ENCODE measurements around the gene GOSR2. TPM values are rescaled to one million over a fixed set of nuclear protein-coding genes. Genes with fewer than 3 reads are reported as not detected.

The GOSR2 gene
- total and polyA plus RNA-seq, 2 of the 13 experiments (the other 11 are each of a cell fraction or from before 2014, with no cell fraction given) = 61.5 to 63.9 TPM

DNA sequence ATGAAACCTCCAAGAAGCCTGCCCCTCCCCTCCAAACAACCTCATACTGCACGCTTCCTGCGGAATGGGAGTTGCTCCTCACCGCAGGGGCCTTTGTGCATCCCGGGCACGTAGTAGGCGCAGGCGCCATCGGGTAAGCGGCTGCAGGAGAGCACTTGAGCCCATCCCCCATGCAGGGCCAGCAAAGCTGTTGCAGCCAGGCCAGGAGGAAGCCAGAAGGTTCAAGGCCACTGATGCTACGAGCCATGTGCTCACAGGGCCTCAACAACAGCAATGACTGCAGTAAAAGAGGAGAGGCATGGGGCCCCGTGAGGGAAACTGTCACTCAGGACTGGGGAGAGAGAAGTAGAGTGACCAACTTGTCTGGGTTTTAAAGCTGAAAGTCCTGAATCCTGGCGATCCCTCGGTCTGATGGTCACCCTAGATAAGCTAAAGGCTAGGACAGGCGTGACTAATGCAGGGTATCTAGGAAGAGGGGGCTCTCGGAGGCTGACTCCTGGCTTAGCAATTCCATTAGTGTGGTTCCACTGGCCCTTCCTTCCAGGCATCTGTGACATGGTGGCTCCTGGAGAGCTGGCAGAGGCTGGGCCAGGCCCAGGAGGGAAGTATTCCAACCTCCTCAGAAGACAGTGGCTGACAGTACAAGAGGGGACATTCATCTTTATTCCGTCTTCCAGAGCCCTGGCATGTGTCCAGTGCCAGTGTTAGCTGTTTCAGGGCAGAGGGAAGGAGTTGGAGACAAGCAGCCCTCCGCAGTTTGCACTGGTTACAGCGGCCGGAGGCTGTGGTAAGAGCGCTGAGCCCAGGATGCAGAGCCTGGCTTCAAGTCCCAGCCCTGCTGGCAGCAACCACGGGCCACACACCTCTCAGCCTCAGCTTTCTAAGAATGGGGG lies 20.8 kb downstream of the GOSR2 start (continued):
- peak; percentile 97 for TF ChIP-seq RFXAP (CRISPR knock-in tag; IDR thresholded peaks at IDR 0.05; ENCODE audit: borderline replicate concordance)
- TF ChIP-seq, protein P1, sequence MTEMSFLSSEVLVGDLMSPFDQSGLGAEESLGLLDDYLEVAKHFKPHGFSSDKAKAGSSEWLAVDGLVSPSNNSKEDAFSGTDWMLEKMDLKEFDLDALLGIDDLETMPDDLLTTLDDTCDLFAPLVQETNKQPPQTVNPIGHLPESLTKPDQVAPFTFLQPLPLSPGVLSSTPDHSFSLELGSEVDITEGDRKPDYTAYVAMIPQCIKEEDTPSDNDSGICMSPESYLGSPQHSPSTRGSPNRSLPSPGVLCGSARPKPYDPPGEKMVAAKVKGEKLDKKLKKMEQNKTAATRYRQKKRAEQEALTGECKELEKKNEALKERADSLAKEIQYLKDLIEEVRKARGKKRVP (CRISPR knock-in tag; IDR thresholded peaks at IDR 0.05) = peak in 1 of 2 experiments; percentile 83; a peak in 2 of 4 replicates
- TF ChIP-seq HMGXB3 (CRISPR knock-in tag; IDR thresholded peaks at IDR 0.05; ENCODE audit: borderline replicate concordance) = peak; percentile 91; the same call in 1 of the 2 replicates
- no peak for TF ChIP-seq THAP8 (CRISPR knock-in tag; IDR thresholded peaks at IDR 0.05; ENCODE audit: borderline replicate concordance)
- TF ChIP-seq, protein P2, sequence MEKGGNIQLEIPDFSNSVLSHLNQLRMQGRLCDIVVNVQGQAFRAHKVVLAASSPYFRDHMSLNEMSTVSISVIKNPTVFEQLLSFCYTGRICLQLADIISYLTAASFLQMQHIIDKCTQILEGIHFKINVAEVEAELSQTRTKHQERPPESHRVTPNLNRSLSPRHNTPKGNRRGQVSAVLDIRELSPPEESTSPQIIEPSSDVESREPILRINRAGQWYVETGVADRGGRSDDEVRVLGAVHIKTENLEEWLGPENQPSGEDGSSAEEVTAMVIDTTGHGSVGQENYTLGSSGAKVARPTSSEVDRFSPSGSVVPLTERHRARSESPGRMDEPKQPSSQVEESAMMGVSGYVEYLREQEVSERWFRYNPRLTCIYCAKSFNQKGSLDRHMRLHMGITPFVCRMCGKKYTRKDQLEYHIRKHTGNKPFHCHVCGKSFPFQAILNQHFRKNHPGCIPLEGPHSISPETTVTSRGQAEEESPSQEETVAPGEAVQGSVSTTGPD (CRISPR knock-in tag; IDR thresholded peaks at IDR 0.05) = no peak
- peak; percentile 97 for TF ChIP-seq BORCS8-MEF2B (CRISPR knock-in tag; IDR thresholded peaks at IDR 0.05)
- TF ChIP-seq SNAPC2 (CRISPR knock-in tag; IDR thresholded peaks at IDR 0.05) = peak; percentile 98
- TF ChIP-seq KLF16 (CRISPR knock-in tag; IDR thresholded peaks at IDR 0.05) = peak in 1 of 2 experiments; percentile 98; a peak in 2 of 4 replicates
- TF ChIP-seq ZNF577 (CRISPR knock-in tag; IDR thresholded peaks at IDR 0.05; ENCODE audit: borderline replicate concordance, low read depth) = no peak
- TF ChIP-seq HMGA1 (CRISPR knock-in tag; conservative IDR thresholded peaks at IDR 0.05) = no peak
- TF ChIP-seq MYNN (CRISPR knock-in tag; IDR thresholded peaks at IDR 0.05; ENCODE audit: low read depth) = no peak
- peak; percentile 92 for TF ChIP-seq MEF2D (CRISPR knock-in tag; IDR thresholded peaks at IDR 0.05)
- 0 out of 2 replicates have a peak, but pooled peaks have one; percentile 14 for TF ChIP-seq ZNF546 (CRISPR knock-in tag; conservative IDR thresholded peaks at IDR 0.05)
- TF ChIP-seq ARNT (IDR thresholded peaks at IDR 0.05) = no peak
- peak; percentile 81 for TF ChIP-seq NFAT5 (CRISPR knock-in tag; IDR thresholded peaks at IDR 0.05)

All from HepG2 (cell line).